Activated T-helper 2 cell treated with anti-CD3 and anti-CD28 coated beads, Interferon-gamma antibody, Interleukin-2, Interleukin-4, amounts not matched to agents 10 μg/mL and 5 μg/mL and 100 μg/mL, durations not matched to agents 14 hours and 24 hours and 36 hours (primary cell): ENCODE measurements around the gene P2RX7. TPM values are rescaled to one million over a fixed set of nuclear protein-coding genes. Genes with fewer than 3 reads are reported as not detected.

Experiments used
- DNase-seq: peaks from one replicate; pipeline ENCODE4 v3.0.0; 2021; ENCODE audit warnings: low spot score
- H3K27ac Mint-ChIP-seq: one replicate; pipeline ENCODE4 v1.8.0; 2021; ENCODE audit warnings: mixed read lengths
- H3K27me3 Mint-ChIP-seq: one replicate; pipeline ENCODE4 v1.8.0; 2021; ENCODE audit warnings: low read depth, mixed read lengths
- H3K36me3 Mint-ChIP-seq: one replicate; pipeline ENCODE4 v1.8.0; 2021; ENCODE audit warnings: low read depth, mixed read lengths
- H3K4me1 Mint-ChIP-seq: one replicate; pipeline ENCODE4 v1.8.0; 2021; ENCODE audit warnings: low read depth, mixed read lengths
- H3K4me3 Mint-ChIP-seq: one replicate; pipeline ENCODE4 v1.8.0; 2021; ENCODE audit warnings: low read depth, mild to moderate bottlenecking, moderate library complexity, mixed read lengths
- H3K9me3 Mint-ChIP-seq: one replicate; pipeline ENCODE4 v1.8.0; 2021; ENCODE audit warnings: mixed read lengths
- intact Hi-C: fragments of 100-400 bp; cut with micrococcal nuclease; formaldehyde crosslinking; loops from one replicate; pipeline ENCODE4 v1.15.1; 2023
- total RNA-seq: library from RNA; stranded (reverse); gene quantifications from 2 replicates; pipeline ENCODE4 v1.2.3, GENCODE V29; 2022

Gene P2RX7
- total RNA-seq, 1 donor from 2014 or later: 6.5 TPM

- no peak for DNase-seq
- intact Hi-C loops: no loop called here
- H3K4me1 Mint-ChIP-seq: peaks cover 5% of the 10 kb centered on the region
- H3K9me3 Mint-ChIP-seq: no peaks in the 10 kb centered on the region
- H3K27ac Mint-ChIP-seq: no peak overlapping the region
- no peak overlapping the region for H3K4me3 Mint-ChIP-seq
- H3K27me3 Mint-ChIP-seq: no peaks in the 10 kb centered on the region
- H3K36me3 Mint-ChIP-seq: peaks cover 27% of the 10 kb centered on the region
Measured at GRCh38 chr12:121172145-121172544, 39.5 kb downstream of the P2RX7 start.

- peaks cover 5% of the 10 kb centered on the region for H3K4me1 Mint-ChIP-seq
- peaks cover 29% of the 10 kb centered on the region for H3K36me3 Mint-ChIP-seq
- no peak overlapping the region for H3K27ac Mint-ChIP-seq
- no peaks in the 10 kb centered on the region for H3K27me3 Mint-ChIP-seq
- H3K9me3 Mint-ChIP-seq: no peaks in the 10 kb centered on the region
- H3K4me3 Mint-ChIP-seq: no peak overlapping the region
- no peak for DNase-seq
- intact Hi-C loops: no loop called here
Measured at GRCh38 chr12:121175383-121176119, 42.9 kb downstream of the P2RX7 start.

GRCh38 chr12:121176826-121177529 is 44.3 kb downstream of the P2RX7 start:
- H3K4me1 Mint-ChIP-seq: peaks cover 3% of the 10 kb centered on the region
- no peaks in the 10 kb centered on the region for H3K9me3 Mint-ChIP-seq
- no peaks in the 10 kb centered on the region for H3K27me3 Mint-ChIP-seq
- intact Hi-C loops: no loop called here
- no peak for DNase-seq
- H3K36me3 Mint-ChIP-seq: peaks cover 37% of the 10 kb centered on the region
- H3K4me3 Mint-ChIP-seq: no peak overlapping the region
- H3K27ac Mint-ChIP-seq: no peak overlapping the region

- Mint-ChIP-seq H3K27me3 (no peaks in the 10 kb centered on the region), H3K4me3 (no peak overlapping the region), H3K4me1 (peaks cover 6% of the 10 kb centered on the region), H3K36me3 (peaks cover 30% of the 10 kb centered on the region), H3K27ac (no peak overlapping the region), H3K9me3 (no peaks in the 10 kb centered on the region)
- intact Hi-C loops: no loop called here
- no peak for DNase-seq
Measured at GRCh38 chr12:121181181-121181580, 48.5 kb downstream of the P2RX7 start.

- H3K4me1 Mint-ChIP-seq: peaks cover 6% of the 10 kb centered on the region
- DNase-seq: no peak
- no peak overlapping the region for H3K27ac Mint-ChIP-seq
- H3K4me3 Mint-ChIP-seq: no peak overlapping the region
- peaks cover 22% of the 10 kb centered on the region for H3K36me3 Mint-ChIP-seq
- intact Hi-C loops: no loop called here
- no peaks in the 10 kb centered on the region for H3K9me3 Mint-ChIP-seq
- no peaks in the 10 kb centered on the region for H3K27me3 Mint-ChIP-seq
Measured at GRCh38 chr12:121182222-121182893, 49.7 kb downstream of the P2RX7 start.

- no peak for DNase-seq
- Mint-ChIP-seq H3K4me3 (no peak overlapping the region), H3K9me3 (no peaks in the 10 kb centered on the region), H3K27ac (no peak overlapping the region), H3K27me3 (no peaks in the 10 kb centered on the region), H3K36me3 (peaks cover 26% of the 10 kb centered on the region), H3K4me1 (peaks cover 6% of the 10 kb centered on the region)
- intact Hi-C loops: no loop called here
Measured at GRCh38 chr12:121184425-121184824, 51.7 kb downstream of the P2RX7 start.

- no peak overlapping the region for H3K4me3 Mint-ChIP-seq
- no peaks in the 10 kb centered on the region for H3K27me3 Mint-ChIP-seq
- intact Hi-C loops: no loop called here
- no peaks in the 10 kb centered on the region for H3K9me3 Mint-ChIP-seq
- peaks cover 6% of the 10 kb centered on the region for H3K4me1 Mint-ChIP-seq
- DNase-seq: no peak
- H3K27ac Mint-ChIP-seq: no peak overlapping the region
- H3K36me3 Mint-ChIP-seq: peaks cover 22% of the 10 kb centered on the region
Measured at GRCh38 chr12:121184984-121185889, 52.6 kb downstream of the P2RX7 start.

GRCh38 chr12:121186826-121187225 is 54.1 kb downstream of the P2RX7 start:
- no peaks in the 10 kb centered on the region for H3K9me3 Mint-ChIP-seq
- intact Hi-C loops: no loop called here
- no peak for DNase-seq

GRCh38 chr12:121187501-121187900 is 54.8 kb downstream of the P2RX7 start:
- peaks cover 9% of the 10 kb centered on the region for H3K36me3 Mint-ChIP-seq
- intact Hi-C loops: no loop called here
- H3K27ac Mint-ChIP-seq: no peak overlapping the region
- no peaks in the 10 kb centered on the region for H3K27me3 Mint-ChIP-seq
- no peaks in the 10 kb centered on the region for H3K9me3 Mint-ChIP-seq
- DNase-seq: no peak
- H3K4me1 Mint-ChIP-seq: peaks cover 6% of the 10 kb centered on the region
- no peak overlapping the region for H3K4me3 Mint-ChIP-seq

More at GRCh38 chr12:121186826-121187225, 54.1 kb downstream of the P2RX7 start:
- H3K27me3 Mint-ChIP-seq: no peaks in the 10 kb centered on the region
- no peak overlapping the region for H3K27ac Mint-ChIP-seq
- no peak overlapping the region for H3K4me3 Mint-ChIP-seq
- H3K4me1 Mint-ChIP-seq: peaks cover 9% of the 10 kb centered on the region
- peaks cover 15% of the 10 kb centered on the region for H3K36me3 Mint-ChIP-seq

GRCh38 chr12:121188227-121188626 is 55.6 kb downstream of the P2RX7 start:
- peaks cover 9% of the 10 kb centered on the region for H3K36me3 Mint-ChIP-seq
- no peaks in the 10 kb centered on the region for H3K27me3 Mint-ChIP-seq
- H3K9me3 Mint-ChIP-seq: no peaks in the 10 kb centered on the region
- DNase-seq: no peak
- intact Hi-C loops: no loop called here
- no peak overlapping the region for H3K4me3 Mint-ChIP-seq
- H3K4me1 Mint-ChIP-seq: peaks cover 9% of the 10 kb centered on the region
- no peak overlapping the region for H3K27ac Mint-ChIP-seq

GRCh38 chr12:121189131-121189530 is 56.5 kb downstream of the P2RX7 start:
- Mint-ChIP-seq H3K4me1 (peaks cover 9% of the 10 kb centered on the region), H3K27me3 (no peaks in the 10 kb centered on the region), H3K4me3 (no peak overlapping the region), H3K9me3 (no peaks in the 10 kb centered on the region), H3K36me3 (peaks cover 9% of the 10 kb centered on the region), H3K27ac (no peak overlapping the region)
- intact Hi-C loops: no loop called here
- no peak for DNase-seq

- Mint-ChIP-seq H3K36me3 (peaks cover 9% of the 10 kb centered on the region), H3K9me3 (no peaks in the 10 kb centered on the region), H3K27ac (no peak overlapping the region), H3K4me1 (peaks cover 9% of the 10 kb centered on the region), H3K27me3 (no peaks in the 10 kb centered on the region), H3K4me3 (no peak overlapping the region)
- intact Hi-C loops: no loop called here
- DNase-seq: no peak
Measured at GRCh38 chr12:121189619-121190155, 57.0 kb downstream of the P2RX7 start.
